HFF-Myc (cell line): ENCODE measurements around the gene MAP7D3.

Source experiments
- DNase-seq: peaks from one replicate; pipeline ENCODE4 v3.0.0-alpha.2; 2011; ENCODE audit warnings: low read depth; ENCODE audit errors: extremely low read depth
- H3K4me3 ChIP-seq: replicated peaks from 2 replicates; pipeline ENCODE4 v1.5.1; 2011; ENCODE audit warnings: low read depth, mild to moderate bottlenecking, control low read depth, low read length
- TF ChIP-seq, protein P1 (sequence below): IDR thresholded peaks from 2 replicates; pipeline ENCODE4 v1.5.1; 2012; ENCODE audit warnings: mild to moderate bottlenecking, low read depth, low read length, control low read depth; ENCODE audit errors: missing control alignments

Gene MAP7D3

DNA sequence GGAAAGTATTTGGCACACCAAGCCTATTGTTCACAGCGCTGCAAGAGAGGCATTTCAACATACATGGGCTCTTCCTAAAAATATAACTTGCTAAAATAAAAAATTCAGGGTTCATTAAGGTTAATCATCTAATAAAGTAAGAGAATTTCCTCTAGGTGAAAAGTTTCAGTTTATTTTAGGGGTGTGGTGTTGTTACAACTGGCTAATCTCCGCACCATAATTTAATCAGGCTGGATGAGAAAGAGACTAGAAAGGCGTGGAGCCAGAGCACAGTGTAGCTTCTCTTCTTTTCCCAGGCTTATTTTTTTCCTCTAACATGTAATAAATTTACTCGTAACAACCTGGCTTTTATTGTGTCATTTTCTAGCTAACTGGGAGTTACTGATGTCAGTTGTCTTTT, 56.0 kb downstream of the MAP7D3 start:
- H3K4me3 ChIP-seq, result no peak overlapping the region
- TF ChIP-seq, protein P1, sequence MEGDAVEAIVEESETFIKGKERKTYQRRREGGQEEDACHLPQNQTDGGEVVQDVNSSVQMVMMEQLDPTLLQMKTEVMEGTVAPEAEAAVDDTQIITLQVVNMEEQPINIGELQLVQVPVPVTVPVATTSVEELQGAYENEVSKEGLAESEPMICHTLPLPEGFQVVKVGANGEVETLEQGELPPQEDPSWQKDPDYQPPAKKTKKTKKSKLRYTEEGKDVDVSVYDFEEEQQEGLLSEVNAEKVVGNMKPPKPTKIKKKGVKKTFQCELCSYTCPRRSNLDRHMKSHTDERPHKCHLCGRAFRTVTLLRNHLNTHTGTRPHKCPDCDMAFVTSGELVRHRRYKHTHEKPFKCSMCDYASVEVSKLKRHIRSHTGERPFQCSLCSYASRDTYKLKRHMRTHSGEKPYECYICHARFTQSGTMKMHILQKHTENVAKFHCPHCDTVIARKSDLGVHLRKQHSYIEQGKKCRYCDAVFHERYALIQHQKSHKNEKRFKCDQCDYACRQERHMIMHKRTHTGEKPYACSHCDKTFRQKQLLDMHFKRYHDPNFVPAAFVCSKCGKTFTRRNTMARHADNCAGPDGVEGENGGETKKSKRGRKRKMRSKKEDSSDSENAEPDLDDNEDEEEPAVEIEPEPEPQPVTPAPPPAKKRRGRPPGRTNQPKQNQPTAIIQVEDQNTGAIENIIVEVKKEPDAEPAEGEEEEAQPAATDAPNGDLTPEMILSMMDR, result no peak
- no peak for DNase-seq

DNA sequence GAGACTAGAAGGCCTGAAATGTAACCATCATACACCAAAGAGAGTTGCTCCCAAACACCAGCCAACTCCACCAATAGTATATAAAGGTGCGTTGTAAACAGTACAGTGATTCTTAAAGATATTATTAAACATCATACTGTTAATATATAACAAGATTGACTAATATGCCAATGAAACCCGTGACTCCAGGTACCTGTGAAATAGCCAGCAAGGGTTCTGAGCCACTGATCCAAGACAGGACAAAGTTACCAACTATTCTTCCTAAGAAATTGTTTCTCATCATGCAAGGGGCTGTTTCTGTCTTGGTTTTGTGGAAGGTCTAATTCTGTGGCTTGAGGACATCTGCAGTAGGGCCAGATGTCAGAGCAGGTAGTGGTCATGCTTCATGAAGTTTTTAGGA, 56.7 kb downstream of the MAP7D3 start:
- TF ChIP-seq, protein P1, result no peak
- DNase-seq, result no peak
- H3K4me3 ChIP-seq, result no peak overlapping the region

DNA sequence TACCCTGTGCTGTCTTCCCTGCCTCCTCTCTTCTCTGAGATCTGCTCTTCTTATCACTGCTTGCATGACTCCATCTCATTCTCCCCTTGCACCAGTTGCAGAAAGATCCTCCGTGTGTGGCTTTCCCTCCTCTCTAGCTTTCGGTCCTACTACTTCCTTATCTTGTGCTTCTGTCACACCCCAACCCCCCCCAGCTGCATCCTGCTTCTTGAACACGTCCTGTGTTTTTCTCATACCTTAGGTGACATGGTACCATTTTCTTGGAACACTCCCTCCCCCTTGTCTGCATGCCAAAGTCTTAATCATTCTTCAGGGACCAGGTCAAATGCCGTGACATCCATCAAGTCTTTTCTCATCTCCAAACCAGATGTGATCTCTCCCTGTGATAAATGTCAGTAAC, 57.4 kb downstream of the MAP7D3 start:
- no peak overlapping the region for H3K4me3 ChIP-seq
- DNase-seq, result no peak
- TF ChIP-seq, protein P1, result no peak

DNA sequence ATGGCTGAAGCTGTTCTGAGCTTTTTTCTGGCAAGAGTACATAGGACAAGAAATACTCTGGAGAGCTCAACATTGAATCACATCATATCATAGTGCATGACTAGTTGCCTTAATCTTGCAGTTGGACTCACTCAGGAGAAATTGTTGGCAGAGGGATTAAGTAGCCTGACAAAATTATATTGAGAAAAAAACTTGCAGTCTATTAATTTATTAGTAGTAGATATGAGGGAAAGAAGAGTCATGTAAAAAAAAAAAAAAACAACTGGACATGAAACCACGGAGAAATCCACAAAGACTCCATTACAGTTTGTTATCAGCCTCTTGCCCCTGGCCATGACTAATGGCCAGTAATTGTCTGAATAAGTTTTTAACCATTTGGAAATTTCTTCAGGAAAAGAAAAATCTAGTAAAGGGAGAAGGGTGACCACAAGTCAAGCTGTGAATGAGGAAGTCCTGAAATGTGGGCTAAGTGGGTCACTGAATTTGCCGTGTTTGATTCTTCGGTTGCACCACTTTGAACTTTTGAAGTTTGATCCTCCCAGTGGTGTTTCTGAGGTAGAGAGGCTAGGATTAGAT, 58.3 kb downstream of the MAP7D3 start:
- no peak overlapping the region for H3K4me3 ChIP-seq
- DNase-seq, result no peak
- TF ChIP-seq, protein P1, result no peak

DNA sequence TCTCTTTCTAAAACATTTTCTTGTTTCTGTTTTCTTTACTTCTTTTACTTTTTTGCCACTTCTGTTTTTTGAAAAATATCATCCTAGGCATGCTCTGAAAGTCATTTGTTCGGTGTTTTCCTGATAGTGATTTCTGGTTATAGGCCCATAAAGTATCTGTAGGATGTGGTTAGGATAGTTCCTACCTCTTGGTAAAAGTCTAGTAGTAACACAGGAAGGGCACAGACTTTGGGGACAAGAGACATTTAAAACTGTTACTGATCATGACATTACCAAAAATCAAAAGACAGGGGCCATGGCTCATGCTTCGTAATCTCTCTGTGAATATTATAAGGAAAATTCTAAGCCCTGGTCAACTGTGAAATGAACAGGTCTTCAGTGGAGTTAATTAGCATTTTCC, 59.1 kb downstream of the MAP7D3 start:
- H3K4me3 ChIP-seq, result no peak overlapping the region
- TF ChIP-seq, protein P1, result no peak
- no peak for DNase-seq

DNA sequence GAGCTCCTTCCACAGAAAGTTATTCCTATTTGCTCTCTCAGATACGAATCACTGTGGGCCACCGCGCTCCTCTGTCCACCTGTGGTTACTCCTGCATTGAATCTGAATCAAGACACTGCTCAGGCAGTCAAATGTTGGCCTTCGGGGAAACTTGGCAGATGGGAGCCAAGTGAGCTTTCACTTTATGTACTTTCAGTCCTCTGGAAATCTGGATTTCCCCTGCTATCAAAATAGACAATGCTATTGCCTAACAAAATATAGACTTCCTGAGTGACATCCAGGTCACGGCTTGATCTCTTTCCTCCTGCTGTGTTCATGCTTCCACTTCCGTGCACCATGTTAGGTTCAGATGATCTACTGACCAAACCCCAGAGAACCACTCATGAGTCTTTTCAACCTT, 60.0 kb downstream of the MAP7D3 start:
- TF ChIP-seq, protein P1, result no peak
- no peak overlapping the region for H3K4me3 ChIP-seq
- DNase-seq, result no peak
